DMS79 treated with DMSO at 0.1 percent for 48 hours (cell line): ENCODE results near the gene SCYL3.
A peak's percentile ranks its signal among the peaks of the same experiment; 100 is the strongest.
"Not testable (repeated sequence)": the region's sequence is repeated elsewhere in the genome, so short reads cannot be mapped to it uniquely, and the experiment has no call there.

ENCODE experiments used
- DNase-seq: peaks from one replicate; lab custom pipeline; 2025; lab: John Stamatoyannopoulos, UW

The SCYL3 gene

GRCh38 chr1:169893645-169894423 is at the start of gene SCYL3:
Gene SCYL3, minus strand, starts transcription at chr1:169893896. Its CDS starts 5,056 bp downstream, at chr1:169888840.
- DNase-seq = peak; percentile 98

- DNase-seq = peak; percentile 49
These were observed 48.5 kb upstream of the SCYL3 start for GRCh38 chr1:169941982-169942830.

- no peak for DNase-seq
These were observed 40.5 kb upstream of the SCYL3 start for GRCh38 chr1:169933984-169934725.

GRCh38 chr1:169931795-169932231 is 38.1 kb upstream of the SCYL3 start:
- DNase-seq = no peak

- no peak for DNase-seq
These were observed 35.5 kb upstream of the SCYL3 start for GRCh38 chr1:169929210-169929526.

GRCh38 chr1:169928438-169929209 is 34.9 kb upstream of the SCYL3 start:
- DNase-seq = peak; percentile 56

- peak; percentile 63 for DNase-seq
These were observed 32.1 kb upstream of the SCYL3 start for GRCh38 chr1:169925505-169926482.

GRCh38 chr1:169924829-169925228 is 31.1 kb upstream of the SCYL3 start:
- DNase-seq = no peak

- no peak for DNase-seq
These were observed 30.4 kb upstream of the SCYL3 start for GRCh38 chr1:169924063-169924462.

- DNase-seq = no peak
These were observed 27.4 kb upstream of the SCYL3 start for GRCh38 chr1:169921080-169921479.

- DNase-seq = no peak
These were observed 25.2 kb upstream of the SCYL3 start for GRCh38 chr1:169918927-169919326.

- DNase-seq = not testable (repeated sequence)
These were observed 24.5 kb upstream of the SCYL3 start for GRCh38 chr1:169918220-169918619.

GRCh38 chr1:169915150-169915549 is 21.5 kb upstream of the SCYL3 start:
- DNase-seq = no peak

- no peak for DNase-seq
These were observed 20.8 kb upstream of the SCYL3 start for GRCh38 chr1:169914531-169914930.

GRCh38 chr1:169909499-169909898 is 15.8 kb upstream of the SCYL3 start:
- DNase-seq = no peak

GRCh38 chr1:169906938-169907337 is 13.2 kb upstream of the SCYL3 start:
- no peak for DNase-seq

GRCh38 chr1:169904834-169905233 is 11.1 kb upstream of the SCYL3 start:
- no peak for DNase-seq

- no peak for DNase-seq
These were observed 9.1 kb upstream of the SCYL3 start for GRCh38 chr1:169902751-169903150.

GRCh38 chr1:169901115-169901514 is 7.4 kb upstream of the SCYL3 start:
- no peak for DNase-seq

- no peak for DNase-seq
These were observed 6.9 kb upstream of the SCYL3 start for GRCh38 chr1:169900571-169900970.
